ENCODE data around the gene ZNF469.
"Not testable (repeated sequence)": the region's sequence is repeated elsewhere in the genome, so short reads cannot be mapped to it uniquely, and the experiment has no call there.

Gene ZNF469

GRCh38 chr16:88410297-88410968 is 27.7 kb downstream of the ZNF469 start:
- not testable (repeated sequence) for DNase-seq (ENCODE audit: low read depth)

- DNase-seq (ENCODE audit: low read depth): no peak
These were observed 29.3 kb downstream of the ZNF469 start for GRCh38 chr16:88411951-88412576.

GRCh38 chr16:88412766-88413165 is 30.0 kb downstream of the ZNF469 start:
- DNase-seq (ENCODE audit: low read depth): no peak

- no peak for DNase-seq (ENCODE audit: low read depth)
These were observed 30.5 kb downstream of the ZNF469 start for GRCh38 chr16:88413231-88413630.

- DNase-seq (ENCODE audit: low read depth): no peak
These were observed 30.9 kb downstream of the ZNF469 start for GRCh38 chr16:88413631-88414030.

- DNase-seq (ENCODE audit: low read depth): no peak
These were observed 32.0 kb downstream of the ZNF469 start for GRCh38 chr16:88414521-88415380.

GRCh38 chr16:88415381-88415705 is 32.6 kb downstream of the ZNF469 start:
- DNase-seq (ENCODE audit: low read depth): no peak

- DNase-seq (ENCODE audit: low read depth): no peak
These were observed 33.1 kb downstream of the ZNF469 start for GRCh38 chr16:88415713-88416323.

GRCh38 chr16:88416686-88417085 is 33.9 kb downstream of the ZNF469 start:
- DNase-seq (ENCODE audit: low read depth): no peak

- DNase-seq (ENCODE audit: low read depth): no peak
These were observed 35.1 kb downstream of the ZNF469 start for GRCh38 chr16:88417684-88418476.

GRCh38 chr16:88418869-88419268 is 36.1 kb downstream of the ZNF469 start:
- no peak for DNase-seq (ENCODE audit: low read depth)

- no peak for DNase-seq (ENCODE audit: low read depth)
These were observed 37.0 kb downstream of the ZNF469 start for GRCh38 chr16:88419790-88420189.

- no peak for DNase-seq (ENCODE audit: low read depth)
These were observed 37.7 kb downstream of the ZNF469 start for GRCh38 chr16:88420496-88420895.

GRCh38 chr16:88421301-88421700 is 38.5 kb downstream of the ZNF469 start:
- DNase-seq (ENCODE audit: low read depth): no peak

- DNase-seq (ENCODE audit: low read depth): no peak
These were observed 39.2 kb downstream of the ZNF469 start for GRCh38 chr16:88421871-88422433.

- no peak for DNase-seq (ENCODE audit: low read depth)
These were observed 40.1 kb downstream of the ZNF469 start for GRCh38 chr16:88422733-88423447.

- no peak for DNase-seq (ENCODE audit: low read depth)
These were observed 40.7 kb downstream of the ZNF469 start for GRCh38 chr16:88423448-88423850.

- no peak for DNase-seq (ENCODE audit: low read depth)
These were observed 42.0 kb downstream of the ZNF469 start for GRCh38 chr16:88424587-88425235.

GRCh38 chr16:88426018-88426417 is 43.3 kb downstream of the ZNF469 start:
- no peak for DNase-seq (ENCODE audit: low read depth)

- no peak for DNase-seq (ENCODE audit: low read depth)
These were observed 44.6 kb downstream of the ZNF469 start for GRCh38 chr16:88427376-88427775.

Data from activated T-cell treated with anti-CD3 and anti-CD28 coated beads for 48 hours (primary cell).